Prostate gland (tissue), 2 donors: ENCODE data around the gene TP53I13.

Experiments
- CTCF ChIP-seq, 4 experiments: fragments of 200-600 bp in 2 of 4; fragments of 450-650 bp in 2 of 4; sonication (generic) in 2 of 4; IDR thresholded peaks; 1 replicate in 3 of 4; 2 replicates in 1 of 4; pipeline ENCODE4 v1.5.1; 2016 to 2019; ENCODE audit warnings: antibody characterized with exemption in 4 of 4, mild to moderate bottlenecking in 2 of 4, moderate library complexity in 2 of 4
- POLR2AphosphoS5 ChIP-seq: sonication (generic); formaldehyde crosslinking; IDR thresholded peaks from one replicate; pipeline ENCODE4 v1.6.1; 2017; ENCODE audit warnings: antibody characterized with exemption

DNA sequence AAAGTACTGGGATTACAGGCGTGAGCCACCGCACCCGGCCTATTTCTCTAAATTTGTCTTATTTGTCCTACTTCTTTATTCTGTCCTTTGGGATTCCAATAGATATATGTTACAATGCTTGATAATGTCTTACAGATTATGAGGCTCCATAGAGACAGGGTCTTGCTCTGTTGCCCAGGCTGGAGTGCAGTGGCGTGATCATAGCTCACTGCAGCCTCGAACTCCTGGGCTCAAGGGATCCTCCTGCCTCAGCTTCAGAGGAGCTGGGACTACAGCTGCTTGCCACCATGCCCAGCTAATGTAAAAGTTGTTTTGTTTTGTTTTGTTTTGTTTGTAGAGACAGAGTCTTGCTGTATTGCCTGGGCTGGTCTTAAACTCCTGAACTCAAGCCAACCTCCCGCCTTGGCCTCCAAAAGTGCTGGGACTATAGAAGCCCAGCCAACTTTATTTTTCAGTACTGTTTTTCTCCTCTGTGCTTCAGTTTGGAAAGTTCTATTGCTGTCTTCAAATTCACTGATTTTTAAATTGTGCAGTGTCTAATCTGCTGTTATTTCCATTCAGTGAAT lies 34.7 kb downstream of the TP53I13 start:
- no peak for TF ChIP-seq CTCF (IDR thresholded peaks at IDR 0.05)
- TF ChIP-seq POLR2AphosphoS5 = no peak
